Stimulated activated CD4-positive, alpha-beta T cell treated with anti-CD3 and anti-CD28 coated beads, Interleukin-4, amount 100 ng/mL, for 4 hours (primary cell): ENCODE measurements around the gene CCNK.

Experiments
- DNase-seq, 2 experiments: peaks; one replicate each; pipeline ENCODE4 v3.0.0-alpha.2; 2020

CCNK gene

DNA sequence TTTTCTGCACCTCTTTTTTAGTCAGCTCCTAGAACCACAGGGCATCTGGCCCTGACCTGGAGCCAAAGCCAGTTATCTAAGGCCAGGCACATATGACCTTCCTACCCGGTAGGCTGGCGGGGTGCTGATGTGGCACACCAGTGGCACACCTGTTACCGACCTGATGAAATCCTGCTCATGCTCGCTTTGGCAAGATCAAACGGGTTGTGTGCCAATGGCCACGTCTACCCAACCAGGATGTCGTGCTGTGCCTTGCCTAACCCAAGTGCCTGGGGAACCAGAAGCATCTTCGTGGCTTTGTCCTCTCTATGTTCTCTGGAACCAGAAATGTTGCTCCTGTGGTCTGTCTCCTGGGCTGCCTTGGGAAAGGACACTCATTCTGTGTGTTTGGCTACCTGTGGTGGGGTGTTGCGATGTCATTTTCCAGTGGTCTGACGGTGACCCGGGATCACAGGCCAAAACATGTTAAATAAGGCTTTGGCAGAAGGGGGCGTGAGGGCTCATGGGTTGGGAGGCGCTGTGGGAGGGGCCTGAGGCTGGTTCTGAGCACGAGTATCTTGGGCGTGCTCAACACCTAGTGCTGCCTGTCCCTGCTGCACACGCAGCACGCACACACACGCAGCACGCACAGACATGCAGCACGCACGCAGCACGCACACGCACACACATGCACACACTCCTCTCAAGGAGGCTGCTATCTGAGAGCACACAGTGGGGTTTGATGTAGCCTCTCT lies 27.9 kb downstream of the CCNK start:
- DNase-seq = no peak

DNA sequence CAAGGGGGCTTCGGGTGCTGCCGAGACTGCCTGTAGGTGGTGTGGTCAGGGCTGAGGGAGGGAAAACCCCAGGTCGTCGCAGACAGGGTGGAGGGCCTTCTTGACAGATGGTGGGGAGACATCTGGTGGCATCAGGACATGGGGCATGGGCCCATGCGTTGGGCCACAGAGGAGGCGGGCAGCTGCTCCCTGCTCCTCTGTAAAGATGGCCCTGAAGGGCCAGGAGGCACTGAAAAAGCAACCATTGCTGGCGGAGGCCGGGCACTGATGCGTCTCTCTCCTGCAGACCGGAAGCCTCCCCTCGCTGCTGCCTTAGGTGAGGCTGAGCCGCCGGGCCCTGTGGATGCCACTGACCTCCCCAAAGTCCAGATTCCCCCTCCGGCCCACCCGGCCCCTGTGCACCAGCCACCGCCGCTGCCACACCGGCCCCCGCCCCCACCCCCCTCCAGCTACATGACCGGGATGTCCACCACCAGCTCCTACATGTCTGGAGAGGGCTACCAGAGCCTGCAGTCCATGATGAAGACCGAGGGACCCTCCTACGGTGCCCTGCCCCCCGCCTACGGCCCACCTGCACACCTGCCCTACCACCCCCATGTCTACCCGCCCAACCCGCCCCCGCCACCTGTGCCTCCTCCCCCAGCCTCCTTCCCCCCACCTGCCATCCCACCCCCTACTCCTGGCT lies 28.8 kb downstream of the CCNK start:
- no peak for DNase-seq

DNA sequence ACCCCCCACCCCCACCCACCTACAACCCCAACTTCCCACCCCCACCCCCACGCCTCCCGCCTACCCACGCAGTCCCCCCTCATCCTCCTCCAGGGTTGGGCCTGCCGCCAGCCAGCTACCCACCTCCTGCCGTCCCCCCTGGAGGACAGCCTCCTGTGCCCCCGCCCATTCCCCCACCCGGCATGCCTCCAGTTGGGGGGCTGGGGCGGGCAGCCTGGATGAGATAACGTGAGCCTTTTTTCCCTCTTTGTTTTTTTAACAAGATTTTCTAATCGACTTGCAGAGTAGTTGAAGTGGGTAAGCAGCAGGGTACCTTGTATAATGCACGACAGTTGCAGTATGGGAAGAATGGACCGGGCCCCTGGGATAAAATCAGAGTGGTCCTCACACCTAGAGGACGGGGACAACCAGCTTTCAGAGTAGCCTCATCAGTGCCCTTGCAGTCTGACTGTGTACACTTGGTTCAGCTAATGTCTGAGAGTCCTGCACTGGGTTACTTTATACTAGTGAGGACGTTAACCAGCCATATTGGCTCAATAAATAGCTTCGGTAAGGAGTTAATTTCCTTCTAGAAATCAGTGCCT lies 29.4 kb downstream of the CCNK start:
- no peak for DNase-seq

DNA sequence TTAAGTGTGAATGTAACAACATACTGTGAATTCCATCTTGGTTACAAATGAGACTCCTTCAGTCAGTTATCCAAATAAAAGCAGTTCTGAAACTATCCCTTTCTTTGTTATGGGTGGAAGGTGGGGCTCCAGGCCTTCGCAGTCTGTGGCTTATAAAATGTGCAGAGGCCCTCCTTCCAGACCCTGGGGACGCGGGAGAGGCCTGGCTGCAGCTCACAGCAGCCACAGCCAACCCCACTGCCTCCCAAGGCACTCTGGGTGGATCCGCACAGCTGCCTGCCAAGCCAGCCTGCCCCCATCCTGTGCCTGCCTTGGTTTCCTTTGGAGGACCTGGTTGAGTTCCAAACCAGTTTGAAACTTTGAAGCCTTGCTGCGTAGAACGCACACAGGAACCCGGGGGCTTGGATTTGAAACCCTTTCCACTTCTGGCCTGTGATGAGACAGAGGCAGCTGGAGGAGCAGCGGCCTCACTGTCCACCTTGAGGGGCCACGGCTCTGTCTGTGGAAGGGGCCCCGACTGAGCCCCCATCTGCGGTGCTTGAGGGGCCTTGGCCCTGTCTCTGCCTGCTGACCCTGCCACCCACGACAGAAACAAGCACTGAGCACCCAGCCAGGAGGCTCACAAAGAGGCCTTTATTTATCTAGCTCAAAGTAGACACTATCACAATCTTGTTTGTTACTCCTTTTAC lies 30.4 kb downstream of the CCNK start:
- no peak for DNase-seq

DNA sequence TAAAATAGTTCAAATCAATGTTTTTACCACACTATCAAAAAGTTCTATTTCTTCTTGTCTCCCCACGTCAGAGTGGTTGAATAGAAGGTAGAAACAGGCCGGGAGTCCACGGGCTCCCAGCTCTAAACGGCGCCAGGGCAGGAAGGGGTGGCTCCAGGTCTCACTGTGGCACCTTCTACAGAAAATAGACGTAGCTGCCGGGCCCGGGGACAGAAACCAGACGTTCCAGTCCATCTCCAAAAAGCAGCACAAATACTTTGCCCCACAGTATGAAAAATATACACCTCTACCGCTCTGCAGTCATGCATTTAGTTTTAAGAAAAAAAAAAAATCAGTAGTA lies 30.9 kb downstream of the CCNK start:
- no peak for DNase-seq

DNA sequence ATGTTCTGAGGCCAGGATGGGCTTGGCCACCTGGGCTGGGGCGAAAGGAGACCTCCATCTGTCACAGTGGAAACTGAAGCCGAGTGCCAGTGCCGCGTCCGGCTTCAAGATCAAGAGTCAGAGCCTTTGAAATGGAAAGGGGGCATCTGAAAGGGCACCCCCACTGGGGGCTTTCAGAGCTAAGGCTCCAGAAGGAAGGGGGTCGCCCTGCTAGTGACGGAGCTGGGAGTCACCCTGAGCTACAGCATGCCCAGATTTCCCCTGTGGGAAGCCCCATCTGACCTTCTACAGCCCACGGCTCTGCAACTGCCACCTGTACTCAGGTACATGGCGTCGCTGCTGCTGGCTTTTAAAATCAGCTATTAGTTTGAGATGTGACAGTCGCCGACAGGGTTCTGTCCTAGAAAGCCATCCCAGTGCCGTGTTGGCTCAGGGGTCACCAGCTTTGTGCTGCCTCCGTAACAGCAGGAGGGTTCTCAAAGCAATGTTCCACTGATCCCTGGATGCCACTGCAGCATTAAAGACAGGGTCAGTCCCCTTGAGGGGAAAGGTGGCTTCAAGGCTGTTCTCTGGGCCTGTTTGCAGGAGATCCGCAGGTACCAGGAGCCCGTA lies 31.5 kb downstream of the CCNK start:
- DNase-seq = no peak

DNA sequence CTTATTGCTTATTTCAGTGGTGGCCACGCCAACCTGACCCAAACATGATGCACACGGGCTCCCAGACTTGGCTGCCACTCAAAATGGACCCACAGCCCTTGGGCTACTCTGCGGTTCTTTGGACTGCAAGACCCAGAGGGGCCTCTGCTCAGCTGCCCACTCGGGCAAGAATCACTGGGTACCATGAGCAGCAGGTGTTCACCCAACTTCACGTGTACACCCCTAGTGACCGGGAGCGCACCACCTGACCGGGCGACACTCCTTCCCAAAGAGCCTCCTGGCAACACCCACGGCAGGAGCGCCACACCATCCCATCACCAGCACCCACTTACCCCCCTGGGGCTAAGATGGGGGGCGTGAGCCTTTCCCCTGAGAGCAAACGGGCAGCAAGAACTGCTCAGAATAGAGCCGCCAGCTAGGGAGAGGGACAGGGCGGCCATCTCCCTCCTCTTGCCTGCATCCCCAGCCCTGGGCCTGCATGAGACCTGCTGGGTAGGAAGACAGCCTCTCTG lies 32.0 kb downstream of the CCNK start:
- no peak for DNase-seq

DNA sequence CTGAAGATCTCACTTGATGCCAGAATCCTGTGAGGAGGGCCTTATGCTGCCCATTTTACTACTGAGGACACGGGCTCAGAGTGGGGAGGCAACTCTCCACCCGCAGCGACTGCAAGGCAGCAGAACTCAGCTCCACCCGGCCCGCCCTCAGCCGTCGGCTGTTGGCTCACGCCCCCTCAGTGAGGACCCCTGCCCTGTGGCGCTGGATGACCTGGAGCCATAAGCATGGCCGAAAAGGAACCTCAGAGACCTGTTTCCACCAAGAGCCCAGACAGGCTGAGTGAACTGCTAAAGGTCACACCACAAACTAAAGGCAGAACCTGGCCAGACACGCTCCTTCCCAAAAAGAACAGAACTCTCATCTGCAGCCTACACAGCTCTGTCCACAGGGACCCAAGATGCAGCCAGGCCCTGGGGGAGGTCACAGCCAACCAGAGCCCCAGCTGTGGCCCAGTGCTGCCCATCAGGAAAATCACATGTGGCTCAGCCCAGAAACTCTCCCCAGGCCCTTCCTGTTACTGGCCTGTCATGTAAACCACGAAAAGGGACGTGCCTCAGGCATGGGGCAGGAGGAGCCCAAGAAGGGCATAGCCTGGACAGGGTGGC lies 32.8 kb downstream of the CCNK start:
- DNase-seq = no peak

DNA sequence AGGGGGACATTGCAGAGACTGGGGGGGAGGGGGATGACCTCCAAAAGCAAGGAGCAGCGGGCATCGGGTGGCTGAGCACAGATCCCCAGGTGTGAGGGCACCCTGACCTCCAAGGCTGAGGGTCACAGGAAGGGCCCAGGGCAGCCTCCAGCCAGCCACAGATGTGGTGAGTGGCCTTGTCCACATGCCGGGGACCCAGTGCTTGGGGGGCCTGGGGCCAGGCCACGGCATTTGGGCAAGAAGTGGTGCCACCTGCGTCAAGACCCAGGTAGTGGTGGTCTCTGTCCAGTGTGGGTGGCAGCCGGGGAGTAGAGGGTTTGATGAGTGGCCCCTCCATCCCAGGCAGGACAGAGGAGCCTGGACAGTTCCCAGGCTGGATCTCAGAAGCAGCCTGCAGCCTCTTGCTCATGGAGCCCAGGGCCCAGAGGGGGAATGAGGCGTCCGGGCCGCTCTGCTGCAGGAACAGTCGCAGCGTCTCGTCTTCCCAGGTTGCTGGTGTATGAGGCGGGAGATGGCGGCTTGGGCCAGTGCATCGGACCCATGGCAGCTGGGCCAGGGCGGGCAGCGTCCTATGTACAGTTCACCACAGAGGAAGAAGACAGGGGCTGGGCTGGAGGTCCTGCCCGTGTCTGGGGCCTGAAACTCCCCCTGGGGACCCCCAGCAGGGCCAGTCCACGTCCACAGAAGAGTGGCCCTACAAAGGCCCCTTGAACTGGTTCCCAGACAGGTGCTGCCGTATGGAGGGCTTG lies 33.5 kb downstream of the CCNK start:
- DNase-seq = no peak

DNA sequence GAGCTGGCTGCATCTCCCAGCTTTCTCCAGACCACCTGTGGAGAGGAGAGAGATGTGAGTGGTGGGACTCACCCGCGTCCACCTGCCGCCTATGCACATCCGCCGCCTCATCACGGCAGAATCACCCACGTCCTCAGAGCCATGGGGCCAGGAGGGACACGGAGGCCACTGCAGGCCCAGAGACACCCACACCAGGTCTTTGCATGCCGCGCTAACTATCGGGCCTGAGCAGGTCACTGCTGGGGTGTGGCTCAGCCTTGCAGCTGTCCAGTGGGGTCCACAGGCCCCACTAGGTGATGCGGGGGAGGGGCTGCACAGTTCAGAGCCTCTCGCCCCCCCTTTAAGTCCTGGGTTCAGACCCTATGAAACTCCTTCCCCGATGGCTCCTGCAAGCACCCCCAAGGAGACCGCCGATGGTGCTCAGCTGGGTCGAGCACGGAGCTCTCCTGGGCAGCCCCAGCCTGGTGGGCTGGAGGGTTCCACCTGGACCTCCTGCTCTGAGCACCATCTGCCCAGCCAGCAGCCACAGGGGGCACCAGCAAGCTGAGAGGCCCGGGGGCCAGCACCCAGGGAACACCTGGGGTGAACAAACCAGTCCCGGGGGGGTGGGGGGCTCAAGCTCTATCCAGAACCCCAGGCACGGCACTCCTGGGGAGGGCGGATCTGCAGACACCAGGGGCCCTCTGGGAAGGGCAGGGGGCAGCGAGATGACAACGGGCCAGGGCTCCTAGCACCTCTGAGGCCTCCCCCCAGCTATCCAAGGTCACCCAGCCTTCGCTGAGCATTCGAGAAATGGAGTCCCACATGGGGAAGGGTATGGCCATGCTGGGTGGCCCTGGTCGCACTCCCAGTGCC lies 34.3 kb downstream of the CCNK start:
- DNase-seq = no peak

DNA sequence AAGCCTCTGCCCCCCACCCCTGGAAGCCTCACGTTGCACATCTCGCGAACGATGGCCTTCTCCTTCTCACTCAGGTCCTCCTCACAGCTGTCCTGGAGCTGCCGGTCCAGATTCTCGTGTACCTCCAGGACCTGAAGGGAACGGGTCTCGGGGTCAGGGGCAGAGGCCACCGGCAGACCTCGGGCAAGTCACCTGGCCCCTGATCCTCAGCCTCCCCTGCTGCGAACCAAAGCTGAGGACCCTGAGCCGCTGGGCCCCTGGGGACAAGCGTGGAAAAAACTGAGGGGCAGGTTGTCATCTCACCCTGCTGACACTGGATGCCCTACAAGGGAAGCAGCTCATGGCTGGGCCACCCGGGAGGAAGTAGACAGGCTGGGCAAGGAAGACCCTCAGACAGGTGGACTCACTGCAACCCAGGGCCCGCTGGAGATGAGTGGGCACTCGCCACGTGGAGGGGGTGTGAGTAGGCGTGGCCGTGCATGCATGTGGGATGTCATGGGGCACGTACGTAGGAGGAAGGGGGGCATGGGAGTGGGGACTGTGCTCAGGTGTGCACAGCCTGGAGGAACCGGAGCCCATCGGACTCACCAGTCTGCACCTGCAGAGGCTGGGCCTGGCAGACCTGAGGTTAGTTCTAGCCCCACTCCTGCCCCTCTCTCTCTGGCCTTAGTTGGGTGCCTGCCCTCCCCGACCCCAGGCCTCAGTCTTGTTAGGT lies 35.1 kb downstream of the CCNK start:
- no peak for DNase-seq

DNA sequence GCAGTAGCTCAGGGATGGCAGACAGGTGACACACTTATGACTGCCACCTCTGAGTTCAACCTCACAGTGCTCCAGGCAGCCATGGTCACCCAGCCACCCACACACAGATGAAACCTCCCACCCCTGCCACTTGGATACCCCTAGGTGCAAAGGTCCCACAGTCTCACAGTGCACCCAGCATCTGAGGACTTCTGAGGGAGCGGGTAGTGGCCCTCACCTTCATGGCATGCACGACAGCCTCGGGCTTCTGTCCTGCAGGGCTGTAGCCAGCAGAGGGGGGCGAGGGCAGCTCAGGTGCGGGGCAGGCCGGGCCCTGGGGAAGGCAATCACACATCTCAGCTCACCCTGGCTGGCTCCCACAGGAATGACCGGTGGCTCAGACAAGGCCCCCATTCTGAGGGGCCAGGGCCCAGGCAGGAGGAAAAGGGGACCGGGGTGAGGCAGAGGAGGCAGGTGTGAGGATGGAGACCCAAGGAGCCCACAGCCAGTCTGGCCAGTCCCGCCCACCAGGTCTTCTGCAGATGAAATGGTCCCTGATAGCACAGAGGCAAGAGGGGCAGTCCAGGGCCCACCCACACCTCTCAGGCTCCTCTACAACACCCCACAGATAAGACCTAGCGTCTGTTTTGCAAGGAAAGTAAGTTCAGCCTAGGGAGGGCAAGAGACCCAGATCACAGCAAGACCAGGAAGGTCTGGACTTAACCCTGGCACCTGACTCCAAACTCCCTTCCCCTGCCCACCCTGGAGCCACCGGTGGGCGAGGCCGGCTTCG lies 35.8 kb downstream of the CCNK start:
- DNase-seq = no peak

DNA sequence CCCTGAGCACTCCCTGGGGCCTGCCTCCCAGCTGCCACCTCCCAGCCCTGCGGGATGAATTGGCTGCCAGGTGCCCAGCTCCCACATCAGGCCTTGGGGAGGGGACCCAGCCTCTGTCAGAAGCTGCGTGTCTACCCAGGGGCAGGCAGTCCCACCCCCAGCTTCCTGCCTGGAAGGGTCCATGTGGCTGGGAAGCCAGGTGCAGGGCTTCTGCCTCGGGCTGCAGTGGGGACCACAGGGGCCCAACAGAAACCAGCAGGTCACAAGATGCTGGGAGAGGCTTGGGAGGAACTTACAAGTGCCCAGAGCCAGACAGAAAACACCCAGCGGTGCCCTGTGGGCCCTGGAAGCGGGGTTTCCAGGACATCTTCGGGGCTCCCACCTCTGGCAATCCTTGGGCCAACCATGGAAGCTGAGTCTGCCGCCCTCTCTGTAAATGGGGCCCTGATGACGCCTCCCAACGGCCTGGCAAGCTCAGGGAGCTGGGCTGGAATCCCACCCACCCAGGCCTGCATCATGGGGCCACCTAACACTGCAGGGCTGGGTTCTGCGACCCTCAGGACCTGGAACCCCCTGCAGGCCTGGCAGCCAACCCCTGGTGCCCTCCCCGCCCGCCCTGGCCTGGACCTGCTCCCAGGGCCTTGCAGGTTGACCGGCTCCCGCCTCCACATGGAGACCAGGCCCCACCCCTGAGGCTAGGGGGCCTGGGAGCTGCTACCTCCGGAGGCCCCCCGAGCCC lies 36.6 kb downstream of the CCNK start:
- no peak for DNase-seq

DNA sequence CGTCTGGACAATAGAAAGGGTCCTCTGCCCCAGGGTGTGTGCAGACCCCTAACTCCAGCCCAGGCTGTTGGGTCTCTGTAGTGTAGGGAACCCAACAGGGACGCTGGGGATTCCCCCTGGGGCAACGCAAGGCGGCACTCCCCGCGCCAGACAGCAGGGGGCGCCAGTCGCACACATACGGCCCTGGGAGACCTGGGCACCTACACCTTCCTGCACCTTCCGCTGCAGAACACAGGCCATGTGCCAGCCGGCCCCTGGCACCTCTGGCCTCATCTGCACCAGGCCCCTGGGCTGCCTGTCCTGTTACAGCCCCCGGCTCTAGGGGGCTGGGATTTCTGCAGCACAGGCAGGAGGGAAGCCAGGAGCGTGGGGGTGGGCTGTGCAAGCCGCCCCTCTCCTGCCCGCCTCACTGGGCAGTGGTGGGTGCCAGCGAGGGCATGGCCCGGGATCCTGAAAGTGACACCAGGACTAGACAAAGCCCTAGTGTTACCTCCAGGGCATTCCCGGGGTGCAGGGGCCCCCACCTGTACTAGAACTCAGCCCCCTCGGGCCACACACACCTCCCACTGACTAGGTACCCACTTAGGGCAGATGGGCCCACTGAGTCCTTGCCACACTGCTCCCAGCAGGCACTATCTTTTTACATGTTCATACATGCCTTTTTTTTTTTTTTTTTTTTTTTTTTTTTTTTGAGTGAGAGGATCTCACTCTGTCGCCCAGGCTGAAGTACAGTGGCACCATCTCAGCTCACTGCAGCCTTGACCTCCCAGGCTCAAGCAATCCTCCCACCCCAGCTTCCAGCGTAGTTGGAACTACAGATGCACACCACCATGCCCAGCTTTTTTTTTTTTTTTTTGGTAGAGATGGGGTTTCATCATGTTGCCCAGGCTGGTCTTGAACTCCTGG lies 37.5 kb downstream of the CCNK start:
- DNase-seq = peak; percentile 72 to 83

DNA sequence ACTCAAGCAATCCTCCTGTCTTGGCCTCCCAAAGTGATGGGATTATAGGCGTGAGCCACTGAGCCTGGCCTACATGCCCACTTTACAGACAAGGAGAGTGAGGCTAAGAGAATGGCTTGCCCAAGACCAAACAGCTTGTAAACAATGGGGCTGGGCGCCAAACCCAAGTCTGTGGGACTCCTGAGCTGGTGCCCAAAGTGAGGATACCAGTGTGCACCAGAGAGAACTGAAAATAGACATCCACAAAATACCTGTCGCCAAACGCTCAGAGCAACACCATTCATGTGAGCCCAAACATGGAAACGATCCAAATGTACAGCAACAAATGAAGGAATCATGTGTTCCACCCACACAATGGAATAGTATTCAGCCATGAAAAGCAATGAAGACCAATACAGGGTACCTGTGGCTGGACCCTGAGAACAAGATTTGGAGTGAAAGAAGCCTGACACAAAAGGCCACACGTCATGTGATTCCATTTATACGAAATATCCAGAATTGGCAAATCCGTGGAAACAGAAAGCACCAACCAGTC lies 38.2 kb downstream of the CCNK start:
- no peak for DNase-seq

DNA sequence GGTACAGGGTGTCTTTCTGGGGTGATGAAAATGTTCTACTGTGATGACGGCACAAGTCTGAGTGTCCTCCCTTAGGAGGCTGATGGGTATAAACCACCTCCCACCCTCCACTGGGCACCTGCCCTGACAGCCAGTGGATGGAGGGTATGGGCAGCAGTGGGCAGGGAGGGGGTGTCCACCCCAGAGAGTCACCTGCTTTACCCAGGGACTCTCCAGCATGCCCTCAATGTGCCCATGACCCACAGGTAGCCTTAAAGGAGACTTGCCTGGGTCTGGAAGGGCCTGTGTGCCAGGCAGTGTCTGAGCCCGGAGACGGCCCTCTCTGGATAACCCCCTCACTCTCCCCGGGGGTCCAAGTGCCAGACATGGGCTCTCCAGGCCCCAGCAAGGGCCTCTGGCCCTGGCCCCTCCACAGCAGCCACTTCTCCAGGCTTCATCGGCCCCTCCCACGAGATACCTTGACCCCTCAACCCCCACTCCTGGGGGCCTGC lies 38.8 kb downstream of the CCNK start:
- no peak for DNase-seq

DNA sequence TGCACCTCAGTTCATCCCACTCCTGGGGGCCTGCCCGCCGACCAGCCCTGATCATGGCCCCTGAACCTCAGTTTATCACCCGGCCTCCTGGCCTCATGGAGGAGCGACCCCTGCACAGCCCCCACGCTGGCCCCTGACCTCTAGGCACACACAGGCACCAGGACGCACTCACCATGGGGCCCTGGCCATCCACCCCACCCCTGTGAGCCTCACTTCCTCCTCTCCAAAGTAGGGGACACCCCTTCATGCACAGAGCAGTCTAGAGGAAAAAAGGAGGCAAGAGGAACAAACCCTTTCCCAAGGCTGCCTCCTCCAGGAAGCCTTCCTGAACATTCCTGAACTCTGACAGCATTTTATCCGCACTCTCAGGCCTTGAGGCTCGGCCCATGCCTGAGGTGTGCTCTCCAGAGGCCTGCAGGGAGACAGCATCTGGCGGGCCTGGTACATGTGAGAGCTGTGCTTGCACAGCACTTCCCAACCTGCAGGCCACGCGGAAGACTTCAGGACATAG lies 39.4 kb downstream of the CCNK start:
- DNase-seq = no peak
